MM.1S (cell line): Measurements from ENCODE around the gene MRPL54.

ENCODE experiments used
- DNase-seq: peaks from one replicate; pipeline ENCODE4 v3.0.0-alpha.2; 2015
- H2AFZ ChIP-seq: fragments of 300-600 bp; sonication (generic); 2 replicates; pipeline ENCODE4 v1.6.0; 2016; ENCODE audit warnings: antibody characterized with exemption, low read length
- H3F3A ChIP-seq: fragments of 300-600 bp; sonication (generic); 2 replicates; pipeline ENCODE4 v1.6.1; 2016; ENCODE audit warnings: mild to moderate bottlenecking, antibody characterized with exemption, low read length, moderate library complexity, mixed read lengths; ENCODE audit not compliant: insufficient read depth
- H3K27ac ChIP-seq: fragments of 300-600 bp; sonication (generic); 2 replicates; pipeline ENCODE4 v1.5.1; 2016; ENCODE audit warnings: mild to moderate bottlenecking, low read length
- H3K27me3 ChIP-seq: fragments of 300-600 bp; sonication (generic); replicated peaks from 2 replicates; pipeline ENCODE4 v1.6.0; 2016; ENCODE audit warnings: low read length; ENCODE audit not compliant: insufficient read depth
- H3K36me3 ChIP-seq: fragments of 300-600 bp; sonication (generic); replicated peaks from 2 replicates; pipeline ENCODE4 v1.6.1; 2016; ENCODE audit warnings: mild to moderate bottlenecking, low read length, mixed read lengths; ENCODE audit not compliant: insufficient read depth
- H3K4me1 ChIP-seq: fragments of 300-600 bp; sonication (generic); 2 replicates; pipeline ENCODE4 v1.6.1; 2016; ENCODE audit warnings: low read length, mixed read lengths
- H3K4me2 ChIP-seq: fragments of 300-600 bp; sonication (generic); 2 replicates; pipeline ENCODE4 v1.6.0; 2016; ENCODE audit warnings: low read depth, low read length
- H3K4me3 ChIP-seq: fragments of 300-600 bp; sonication (generic); 2 replicates; pipeline ENCODE4 v1.5.1; 2016; ENCODE audit warnings: low read length, mixed read lengths
- H3K79me2 ChIP-seq: fragments of 300-600 bp; sonication (generic); 2 replicates; pipeline ENCODE4 v1.6.1; 2016; ENCODE audit warnings: mixed run types, low read length, mixed read lengths
- H3K9ac ChIP-seq: fragments of 300-600 bp; sonication (generic); 2 replicates; pipeline ENCODE4 v1.6.1; 2016; ENCODE audit warnings: low read length, mixed read lengths
- H3K9me2 ChIP-seq: fragments of 300-600 bp; sonication (generic); replicated peaks from 2 replicates; pipeline ENCODE4 v1.6.1; 2016; ENCODE audit warnings: mild to moderate bottlenecking, low read length, mixed read lengths; ENCODE audit not compliant: insufficient read depth
- H3K9me3 ChIP-seq: fragments of 300-600 bp; sonication (generic); replicated peaks from 2 replicates; pipeline ENCODE4 v1.6.1; 2016; ENCODE audit warnings: mild to moderate bottlenecking, low read length, mixed read lengths; ENCODE audit not compliant: insufficient read depth
- H4K20me1 ChIP-seq: fragments of 300-600 bp; sonication (generic); 2 replicates; pipeline ENCODE4 v1.6.1; 2016; ENCODE audit warnings: mild to moderate bottlenecking, low read length, moderate library complexity, mixed read lengths; ENCODE audit not compliant: insufficient read depth
- EZH2 ChIP-seq: fragments of 300-600 bp; sonication (generic); optimal IDR thresholded peaks from 2 replicates; pipeline ENCODE3; 2017; ENCODE audit warnings: low read depth, mild to moderate bottlenecking, antibody characterized with exemption, low read length, mixed read lengths
- EZH2phosphoT487 ChIP-seq: fragments of 300-600 bp; sonication (generic); IDR thresholded peaks from 2 replicates; pipeline ENCODE4 v1.6.1; 2018; ENCODE audit warnings: antibody characterized with exemption, low read length
- TF ChIP-seq, protein P1 (sequence below): fragments of 300-600 bp; sonication (generic); IDR thresholded peaks from 2 replicates; pipeline ENCODE4 v1.5.1; 2016; ENCODE audit warnings: antibody characterized with exemption, low read length, mixed read lengths

Gene MRPL54

DNA sequence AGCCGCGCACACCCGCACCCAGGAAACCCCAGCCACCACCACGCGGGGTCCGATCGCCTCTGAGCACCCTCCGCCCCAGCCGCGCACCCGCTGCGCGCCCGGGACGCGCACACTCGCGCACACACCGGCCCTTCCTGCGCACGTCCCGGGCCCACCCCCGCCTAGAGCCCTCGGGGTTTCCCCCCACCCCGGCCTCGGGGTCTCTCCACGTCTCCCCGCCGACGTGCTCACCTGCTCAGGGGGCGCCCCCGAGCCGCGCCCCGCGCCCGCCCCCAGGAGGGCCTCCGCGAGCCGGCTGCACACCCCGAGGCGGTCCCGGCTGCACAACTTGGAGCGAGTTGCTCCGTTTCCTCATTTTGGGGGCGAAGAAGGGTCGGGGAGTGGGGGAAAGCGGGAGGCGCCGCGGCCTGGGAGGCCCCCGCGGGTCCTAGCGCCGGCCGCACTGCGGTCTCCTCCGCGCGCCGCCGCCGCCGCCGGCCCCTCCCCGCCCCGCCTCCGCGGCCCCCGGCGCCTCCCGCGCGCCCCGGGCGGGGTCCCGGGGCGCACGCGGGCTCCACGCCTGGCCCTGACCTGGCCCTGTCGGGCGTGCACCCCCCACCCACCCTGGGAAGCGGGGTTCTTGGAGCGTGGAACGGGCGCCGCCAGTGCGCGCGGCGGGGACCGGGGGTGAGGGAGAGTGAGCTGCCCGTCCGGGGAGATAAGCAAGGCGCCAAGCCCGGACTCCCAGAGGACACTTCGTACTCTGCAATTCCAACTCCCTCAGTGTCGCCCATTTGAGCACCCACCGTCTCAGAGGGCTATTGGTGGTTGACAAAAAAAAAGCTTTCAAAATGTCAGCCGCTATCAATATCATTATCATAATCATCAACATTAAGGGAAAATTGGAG lies 23.7 kb downstream of the MRPL54 start, which contains the start of gene MATK:
Gene MATK, minus strand, starts transcription at position 444 of the 887 bp plus-strand sequence. CDS start 1,246 bp downstream, outside the sequence.
- H3K79me2 ChIP-seq: no peaks in the 10 kb centered on the region
- H3K27me3 ChIP-seq: peaks cover 77% of the 10 kb centered on the region
- DNase-seq: no peak
- no peak within 1 kb of the TSS for H3K4me3 ChIP-seq
- no peak within 1 kb of the TSS for H3K4me2 ChIP-seq
- H3F3A ChIP-seq: no peaks in the 10 kb centered on the region
- no peaks in the 10 kb centered on the region for H4K20me1 ChIP-seq
- TF ChIP-seq EZH2phosphoT487 (no peak), EZH2 (no peak)
- TF ChIP-seq, protein P1, sequence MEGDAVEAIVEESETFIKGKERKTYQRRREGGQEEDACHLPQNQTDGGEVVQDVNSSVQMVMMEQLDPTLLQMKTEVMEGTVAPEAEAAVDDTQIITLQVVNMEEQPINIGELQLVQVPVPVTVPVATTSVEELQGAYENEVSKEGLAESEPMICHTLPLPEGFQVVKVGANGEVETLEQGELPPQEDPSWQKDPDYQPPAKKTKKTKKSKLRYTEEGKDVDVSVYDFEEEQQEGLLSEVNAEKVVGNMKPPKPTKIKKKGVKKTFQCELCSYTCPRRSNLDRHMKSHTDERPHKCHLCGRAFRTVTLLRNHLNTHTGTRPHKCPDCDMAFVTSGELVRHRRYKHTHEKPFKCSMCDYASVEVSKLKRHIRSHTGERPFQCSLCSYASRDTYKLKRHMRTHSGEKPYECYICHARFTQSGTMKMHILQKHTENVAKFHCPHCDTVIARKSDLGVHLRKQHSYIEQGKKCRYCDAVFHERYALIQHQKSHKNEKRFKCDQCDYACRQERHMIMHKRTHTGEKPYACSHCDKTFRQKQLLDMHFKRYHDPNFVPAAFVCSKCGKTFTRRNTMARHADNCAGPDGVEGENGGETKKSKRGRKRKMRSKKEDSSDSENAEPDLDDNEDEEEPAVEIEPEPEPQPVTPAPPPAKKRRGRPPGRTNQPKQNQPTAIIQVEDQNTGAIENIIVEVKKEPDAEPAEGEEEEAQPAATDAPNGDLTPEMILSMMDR: no peak
- H3K9ac ChIP-seq: no peak within 1 kb of the TSS
- no peak within 1 kb of the TSS for H2AFZ ChIP-seq
- H3K4me1 ChIP-seq: no peaks in the 10 kb centered on the region
- H3K27ac ChIP-seq: no peak within 1 kb of the TSS
- H3K36me3 ChIP-seq: no peaks in the 10 kb centered on the region
- H3K9me3 ChIP-seq: no peaks in the 10 kb centered on the region
- no peaks in the 10 kb centered on the region for H3K9me2 ChIP-seq

- no peaks in the 10 kb centered on the region for H3F3A ChIP-seq
- no peak overlapping the region for H2AFZ ChIP-seq
- TF ChIP-seq EZH2 (no peak), EZH2phosphoT487 (no peak)
- TF ChIP-seq, protein P1: no peak
- H3K4me2 ChIP-seq: no peak overlapping the region
- H3K9me2 ChIP-seq: no peaks in the 10 kb centered on the region
- H3K9me3 ChIP-seq: no peaks in the 10 kb centered on the region
- no peak for DNase-seq
- no peak overlapping the region for H3K27ac ChIP-seq
- no peak overlapping the region for H3K9ac ChIP-seq
- H3K79me2 ChIP-seq: no peaks in the 10 kb centered on the region
- H3K27me3 ChIP-seq: peaks cover 88% of the 10 kb centered on the region
- no peaks in the 10 kb centered on the region for H3K4me1 ChIP-seq
- H3K36me3 ChIP-seq: no peaks in the 10 kb centered on the region
- no peaks in the 10 kb centered on the region for H4K20me1 ChIP-seq
- H3K4me3 ChIP-seq: no peak overlapping the region
Observed at GRCh38 chr19:3788996-3789778, 26.7 kb downstream of the MRPL54 start.

DNA sequence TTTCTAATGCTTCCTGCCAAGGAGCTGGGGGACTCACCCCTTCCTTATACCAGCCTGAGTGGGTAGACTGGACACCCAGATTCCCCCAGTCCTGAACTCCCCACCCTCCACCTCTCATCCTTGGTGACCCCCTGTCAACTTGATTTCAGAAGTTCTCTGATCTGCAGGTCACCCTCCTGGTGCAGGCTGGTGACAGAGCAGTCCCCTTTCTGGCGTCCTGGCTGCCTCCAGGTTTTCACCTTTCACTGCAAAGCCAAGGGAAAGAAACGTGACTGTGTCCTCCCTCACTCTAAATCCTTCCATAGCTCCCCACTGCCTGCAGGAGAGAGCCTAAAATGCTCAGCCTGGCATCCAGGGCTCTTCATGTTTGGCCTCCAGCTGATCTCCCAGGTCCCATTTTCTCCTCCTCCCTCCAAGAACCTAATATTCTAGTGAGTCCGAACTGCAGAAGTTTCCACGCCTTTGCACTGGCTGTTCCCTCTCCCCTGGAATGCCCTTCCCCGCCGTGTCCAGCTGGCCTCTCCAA lies 27.8 kb downstream of the MRPL54 start:
- TF ChIP-seq, protein P1: no peak
- TF ChIP-seq EZH2 (no peak), EZH2phosphoT487 (no peak)
- Histone ChIP-seq H3K4me1 (no peaks in the 10 kb centered on the region), H3F3A (no peaks in the 10 kb centered on the region), H3K4me2 (no peak overlapping the region), H3K27me3 (peaks cover 87% of the 10 kb centered on the region), H3K9ac (no peak overlapping the region), H2AFZ (no peak overlapping the region), H4K20me1 (no peaks in the 10 kb centered on the region), H3K4me3 (no peak overlapping the region), H3K9me3 (no peaks in the 10 kb centered on the region), H3K27ac (no peak overlapping the region), H3K36me3 (no peaks in the 10 kb centered on the region), H3K79me2 (no peaks in the 10 kb centered on the region), H3K9me2 (no peaks in the 10 kb centered on the region)
- no peak for DNase-seq
